GM18909 (cell line): ENCODE measurements around the gene SOCS4.
"Not testable (repeated sequence)": the region's sequence is repeated elsewhere in the genome, so short reads cannot be mapped to it uniquely, and the experiment has no call there.

Experiments used
- ATAC-seq: cut with Tn5 transposase; IDR thresholded peaks from one replicate; pipeline ENCODE4 v1.9.1; 2021; ENCODE audit warnings: mild to moderate bottlenecking; ENCODE audit not compliant: unreplicated experiment, poor library complexity

Gene SOCS4

DNA sequence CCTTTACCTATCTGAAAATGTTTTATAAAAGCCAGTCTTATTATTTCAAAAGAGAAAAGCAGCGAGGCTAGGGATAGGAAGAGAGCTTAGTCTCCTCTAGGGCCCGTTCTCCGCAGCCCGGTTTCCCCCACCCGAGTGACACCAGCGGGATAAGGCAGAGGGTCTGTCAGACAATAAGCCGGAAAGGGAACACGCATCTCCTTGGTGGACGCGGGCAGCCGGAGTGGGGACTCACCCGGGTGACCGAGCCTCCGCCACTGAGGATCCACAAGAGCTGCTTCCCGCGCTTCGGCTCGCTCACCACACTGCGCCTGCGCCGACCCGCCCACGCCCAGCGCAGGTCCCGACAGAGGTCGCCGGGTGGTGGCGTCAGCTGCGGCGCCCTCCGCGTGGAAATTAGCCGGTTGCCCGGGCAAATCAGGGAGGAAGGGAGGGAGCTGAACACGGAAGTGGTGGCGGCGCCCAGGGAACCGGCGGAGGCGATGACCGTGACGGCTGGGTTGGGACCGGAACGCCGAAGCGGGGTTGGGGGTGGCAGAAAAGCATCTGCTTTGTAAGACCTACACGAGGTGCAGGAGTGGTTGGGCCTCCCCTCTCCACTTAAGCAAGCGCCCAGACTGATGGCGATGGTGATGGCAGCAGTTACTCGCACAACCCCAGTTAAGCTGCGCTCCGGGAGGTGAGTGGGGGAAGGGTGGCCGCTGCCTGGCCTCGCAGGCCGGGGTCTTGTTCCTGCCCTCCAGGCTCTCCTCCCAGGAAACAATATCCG lies at the start of gene SOCS4, which contains the start of gene WDHD1:
SOCS4 (plus strand) TSS at position 444 of the 769 bp plus-strand sequence. CDS start 15,806 bp downstream, outside the sequence.
WDHD1 (minus strand) TSS at position 307 of the 769 bp plus-strand sequence. CDS start 312 bp downstream, outside the sequence.
- peak; percentile 93 for ATAC-seq

GRCh38 chr14:54979039-54979438 lies 48.0 kb upstream of the SOCS4 start:
- no peak for ATAC-seq

- ATAC-seq = no peak
Observed at GRCh38 chr14:54981698-54982097, 45.3 kb upstream of the SOCS4 start.

- no peak for ATAC-seq
Observed at GRCh38 chr14:54985156-54985555, 41.9 kb upstream of the SOCS4 start.

GRCh38 chr14:55000381-55000780 lies 26.7 kb upstream of the SOCS4 start:
- ATAC-seq = no peak

DNA sequence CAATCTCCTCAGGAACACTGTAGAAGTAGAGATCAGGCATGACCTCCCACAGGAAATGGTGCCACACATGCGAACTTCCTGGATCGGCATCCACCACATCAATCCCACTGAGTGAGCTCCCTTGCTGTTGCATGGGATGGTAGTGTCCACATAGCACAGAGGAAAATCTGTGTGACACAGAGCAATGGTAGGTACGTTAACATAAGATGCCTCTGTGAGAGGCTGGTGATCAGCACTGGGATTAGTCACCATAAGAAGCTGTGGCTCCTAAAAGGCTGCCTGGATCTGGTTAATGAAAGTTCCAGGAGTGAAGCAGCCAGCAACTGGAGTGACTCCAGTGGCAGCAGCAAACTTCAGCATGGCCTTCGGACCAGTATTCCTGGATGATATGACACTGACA lies 22.0 kb upstream of the SOCS4 start:
- no peak for ATAC-seq

GRCh38 chr14:55015006-55015405 lies 12.0 kb upstream of the SOCS4 start:
- no peak for ATAC-seq

- no peak for ATAC-seq
Observed at GRCh38 chr14:55019968-55020554, 7.0 kb upstream of the SOCS4 start.

DNA sequence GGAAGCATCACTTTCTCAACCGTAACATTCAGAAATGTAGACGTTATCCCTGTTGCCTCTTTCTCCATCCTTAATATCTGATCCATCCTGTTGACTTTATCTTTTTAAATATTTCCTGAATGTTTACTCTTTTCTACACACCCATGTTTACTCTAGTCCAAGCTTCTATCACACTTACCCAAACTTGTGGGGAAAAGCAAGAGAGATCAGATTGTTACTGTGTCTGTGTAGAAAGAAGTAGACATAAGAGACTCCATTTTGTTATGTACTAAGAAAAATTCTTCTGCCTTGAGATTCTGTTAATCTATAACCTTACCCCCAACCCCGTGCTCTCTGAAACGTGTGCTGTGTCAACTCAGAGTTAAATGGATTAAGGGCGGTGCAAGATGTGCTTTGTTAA lies 2.7 kb upstream of the SOCS4 start:
- not testable (repeated sequence) for ATAC-seq

DNA sequence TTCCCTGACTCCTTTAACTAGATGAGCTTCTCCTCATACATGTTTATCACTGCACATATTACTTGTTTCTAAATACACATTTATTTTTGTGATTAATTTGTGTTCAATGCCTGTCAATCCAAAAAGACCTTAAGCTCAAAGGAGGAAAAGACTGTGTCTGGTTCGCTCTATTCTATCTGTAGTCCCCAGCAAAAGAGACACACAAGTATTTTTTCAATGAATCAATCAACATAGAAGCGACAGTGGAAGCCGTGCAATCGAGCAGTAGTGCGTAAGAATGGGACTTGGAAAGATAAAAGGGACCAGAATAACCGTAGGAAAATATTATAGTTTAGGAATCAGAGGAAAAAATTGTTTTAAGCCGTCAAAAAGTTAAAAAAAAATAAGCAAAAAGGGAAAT lies 1.1 kb upstream of the SOCS4 start:
- ATAC-seq = no peak

DNA sequence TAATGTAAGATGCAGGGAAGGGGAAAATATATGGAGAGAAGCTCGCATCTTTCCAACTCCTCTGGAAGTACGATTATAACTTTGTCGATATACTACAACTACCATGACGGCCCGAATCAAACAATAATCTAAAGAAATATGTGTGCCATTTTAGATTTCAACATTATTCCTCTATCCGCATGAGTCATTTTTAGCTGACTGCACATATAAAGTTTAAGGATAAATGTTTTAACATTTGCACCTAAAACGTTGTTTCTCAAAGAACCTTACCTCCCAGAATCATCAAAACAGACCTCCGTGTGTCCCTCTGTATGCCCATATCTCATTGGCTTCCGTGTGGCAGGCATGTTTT lies 619 bp upstream of the SOCS4 start:
- ATAC-seq = no peak

- no peak for ATAC-seq
Observed at GRCh38 chr14:55028066-55028465, 1.0 kb downstream of the SOCS4 start.

DNA sequence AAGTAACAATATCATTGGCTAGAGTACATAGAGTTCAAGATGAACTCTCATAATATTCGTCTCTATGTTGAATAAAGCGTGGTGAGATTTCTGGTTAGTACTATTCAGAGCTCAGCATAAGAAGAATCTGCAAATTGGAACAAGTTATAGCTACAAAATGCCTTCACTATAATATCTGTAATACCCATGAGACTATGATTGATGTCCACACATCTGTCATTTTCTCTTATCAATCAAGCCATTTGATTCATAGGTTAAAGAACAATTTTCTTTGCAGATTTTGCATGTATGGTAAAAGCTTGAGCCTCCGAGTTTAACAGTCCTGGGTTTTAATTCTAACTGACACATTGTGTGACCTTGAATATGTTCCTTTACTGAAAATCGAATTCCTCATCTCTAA lies 1.4 kb downstream of the SOCS4 start:
- no peak for ATAC-seq

DNA sequence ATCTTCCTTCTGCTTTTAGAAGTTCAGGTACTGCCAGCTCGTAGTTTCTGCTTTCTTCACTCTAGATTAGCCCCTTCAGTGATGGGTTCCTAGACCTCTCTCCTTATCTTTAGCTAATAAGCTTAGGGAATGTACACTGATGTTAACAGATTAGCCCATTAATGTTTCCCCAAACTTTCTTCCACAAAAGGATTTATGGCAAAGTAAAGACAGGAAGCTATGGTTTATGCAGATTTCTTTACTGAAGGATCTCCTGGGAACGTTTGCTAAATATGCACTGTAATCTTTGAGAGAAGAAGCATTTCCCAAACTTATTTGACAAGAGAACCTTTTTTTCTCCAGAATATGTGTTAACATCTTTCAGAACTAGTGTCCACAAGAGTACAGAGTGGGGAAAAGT lies 4.2 kb downstream of the SOCS4 start:
- ATAC-seq = no peak

- not testable (repeated sequence) for ATAC-seq
Observed at GRCh38 chr14:55037995-55038394, 11.0 kb downstream of the SOCS4 start.

DNA sequence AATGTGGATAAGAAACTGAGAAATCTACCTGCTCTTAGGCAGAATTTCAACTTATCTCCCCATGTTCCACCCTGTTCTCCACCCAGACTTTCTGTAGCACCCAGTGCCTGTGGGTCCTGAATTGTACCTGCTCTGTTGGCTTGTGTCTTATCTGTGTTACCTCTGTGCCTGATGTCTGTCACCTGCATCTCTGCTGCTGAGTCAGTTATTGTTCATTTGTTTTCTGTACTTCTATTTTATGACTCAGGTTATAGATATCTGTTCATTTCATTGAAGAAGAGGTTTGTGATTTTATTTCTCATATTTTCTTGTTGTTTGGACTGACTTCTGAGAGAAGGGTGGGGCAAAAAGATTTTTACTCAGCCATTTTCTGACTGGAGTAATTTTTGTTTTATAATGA lies 11.7 kb downstream of the SOCS4 start:
- ATAC-seq = no peak

DNA sequence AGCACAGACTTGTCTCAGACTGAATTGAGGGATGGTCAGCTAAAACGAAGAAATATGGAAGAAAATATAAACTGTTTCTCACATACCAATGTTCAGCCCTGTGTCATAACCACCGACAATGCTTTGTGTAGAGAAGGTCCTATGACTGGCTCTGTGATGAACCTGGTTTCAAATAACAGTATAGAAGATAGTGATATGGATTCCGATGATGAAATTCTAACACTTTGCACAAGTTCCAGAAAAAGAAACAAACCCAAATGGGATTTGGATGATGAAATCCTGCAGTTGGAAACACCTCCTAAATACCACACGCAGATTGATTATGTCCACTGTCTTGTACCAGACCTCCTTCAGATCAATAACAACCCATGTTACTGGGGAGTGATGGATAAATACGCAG lies 16.5 kb downstream of the SOCS4 start:
- no peak for ATAC-seq

- ATAC-seq = no peak
Observed at GRCh38 chr14:55045087-55045486, 18.1 kb downstream of the SOCS4 start.

- no peak for ATAC-seq
Observed at GRCh38 chr14:55047301-55048053, 20.4 kb downstream of the SOCS4 start.

DNA sequence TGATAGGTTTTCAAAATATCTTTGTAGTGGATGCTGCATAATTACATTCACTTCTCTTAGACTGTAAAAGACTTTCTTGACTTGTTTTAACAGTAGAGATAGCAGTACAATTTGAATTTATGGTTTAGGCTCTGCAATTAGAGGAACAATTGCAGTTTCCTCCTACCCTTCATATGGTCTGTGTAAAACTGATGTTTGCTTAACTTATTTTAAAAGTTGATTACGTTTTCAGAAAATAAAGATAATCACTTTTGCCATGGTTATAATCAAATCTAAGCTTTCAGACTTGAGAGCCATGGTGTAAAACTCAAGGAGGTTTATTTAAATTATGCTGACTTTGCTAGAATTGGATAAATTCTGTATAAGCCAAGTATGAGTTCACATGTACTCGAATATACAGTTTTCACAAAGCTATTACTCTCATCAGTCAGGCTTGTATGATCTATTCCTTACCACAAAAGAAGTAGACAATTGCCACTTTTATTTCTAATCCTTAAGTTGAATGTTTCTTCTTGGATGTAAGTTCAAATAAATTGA lies 21.9 kb downstream of the SOCS4 start:
- no peak for ATAC-seq

GRCh38 chr14:55051165-55051422 lies 24.1 kb downstream of the SOCS4 start:
- peak; percentile 28 for ATAC-seq
